CD4-positive, alpha-beta T cell (primary cell): ENCODE measurements around the gene MYO5A. TPM values are rescaled to one million over a fixed set of nuclear protein-coding genes. Genes with fewer than 3 reads are reported as not detected.
A peak's percentile ranks its signal among the peaks of the same experiment; 100 is the strongest.
"Not testable (repeated sequence)": the region's sequence is repeated elsewhere in the genome, so short reads cannot be mapped to it uniquely, and the experiment has no call there.

Experiments used
- ATAC-seq: fragments of 200-7000 bp; cut with Tn5 transposase; one replicate; pipeline ENCODE4 v1.10.0; 2022; ENCODE audit warnings: mild to moderate bottlenecking; ENCODE audit not compliant: poor library complexity
- CTCF ChIA-PET: fragments of 350-600 bp; sonication (Branson Sonifier 250); formaldehyde crosslinking; loops from one replicate; lab custom pipeline; 2021; ENCODE audit warnings: antibody characterized with exemption, inconsistent platforms; lab: Charles Lee
- POLR2A ChIA-PET: fragments of 350-600 bp; sonication (Branson Sonifier 250); formaldehyde crosslinking; loops from one replicate; lab custom pipeline; 2021; ENCODE audit warnings: antibody characterized with exemption, inconsistent platforms; lab: Charles Lee
- DNase-seq, 14 experiments: peaks; one replicate each; pipeline ENCODE4 v3.0.0-alpha.2; 2013 to 2020; ENCODE audit warnings: mixed read lengths in 2 of 14
- H3K27ac ChIP-seq, 2 donors: one replicate each; pipeline versions ENCODE4 v1.5.1 to v1.7.0; 2013; ENCODE audit warnings: low read length in 2 of 2, low read depth in 1 of 2, mild to moderate bottlenecking in 1 of 2
- H3K27me3 ChIP-seq, 2 experiments: 1 replicate in 1 of 2; 2 replicates in 1 of 2; pipeline versions ENCODE4 v1.6.1 to v1.7.0; 2013; ENCODE audit warnings: low read length in 2 of 2, control low read depth in 1 of 2, mild to moderate bottlenecking in 1 of 2, moderate library complexity in 1 of 2; ENCODE audit not compliant: insufficient read depth in 2 of 2, control insufficient read depth in 1 of 2
- H3K36me3 ChIP-seq: one replicate; pipeline ENCODE4 v1.6.1; 2013; ENCODE audit warnings: low read length, control low read depth; ENCODE audit not compliant: insufficient read depth
- H3K4me1 ChIP-seq: one replicate; pipeline ENCODE4 v1.6.1; 2013; ENCODE audit warnings: low read length, control low read depth; ENCODE audit not compliant: insufficient read depth
- H3K4me3 ChIP-seq: one replicate; pipeline ENCODE4 v1.5.1; 2013; ENCODE audit warnings: mild to moderate bottlenecking, low read length, moderate library complexity
- H3K9me3 ChIP-seq, 2 experiments: 1 replicate in 1 of 2; 2 replicates in 1 of 2; pipeline versions ENCODE4 v1.6.1 to v1.7.0; 2013; ENCODE audit warnings: low read length in 2 of 2, mild to moderate bottlenecking in 2 of 2, control low read depth in 1 of 2, moderate library complexity in 1 of 2; ENCODE audit not compliant: control insufficient read depth in 1 of 2, insufficient read depth in 1 of 2
- H3K27ac Mint-ChIP-seq: one replicate; pipeline ENCODE4 v1.8.0; 2020; ENCODE audit warnings: mixed read lengths
- H3K27me3 Mint-ChIP-seq: one replicate; pipeline ENCODE4 v1.8.0; 2021; ENCODE audit warnings: mixed read lengths
- H3K36me3 Mint-ChIP-seq: one replicate; pipeline ENCODE4 v1.8.0; 2021; ENCODE audit warnings: low read depth, mixed read lengths
- H3K4me1 Mint-ChIP-seq: one replicate; pipeline ENCODE4 v1.8.0; 2021; ENCODE audit warnings: low read depth, mixed read lengths
- H3K4me3 Mint-ChIP-seq: one replicate; pipeline ENCODE4 v1.8.0; 2020; ENCODE audit warnings: mild to moderate bottlenecking, mixed read lengths
- H3K9me3 Mint-ChIP-seq: one replicate; pipeline ENCODE4 v1.8.0; 2020; ENCODE audit warnings: mixed read lengths
- CTCF ChIP-seq: fragments of 200-600 bp; IDR thresholded peaks from one replicate; pipeline ENCODE4 v1.8.0; 2022; ENCODE audit warnings: antibody characterized with exemption, mild to moderate bottlenecking
- intact Hi-C, 2 experiments: fragments of 100-400 bp; cut with DNase I in 1 of 2; cut with micrococcal nuclease in 1 of 2; formaldehyde crosslinking; loops; one replicate each; pipeline versions ENCODE4 v1.15.1 to v1.9.0; 2023 to 2025; cut with DNase I, micrococcal nuclease
- total RNA-seq, 174 experiments: library from RNA in 2 of 174; stranded (reverse) in 2 of 174; gene quantifications; one replicate each; pipeline ENCODE4 v1.2.3 and lab custom pipeline; 2021 to 2026

Gene MYO5A
- total RNA-seq, 2 experiments from 2014 or later = 25.5 TPM

GRCh38 chr15:52439470-52439869 lies 89.2 kb downstream of the MYO5A start:
- Histone ChIP-seq H3K27me3 (no peaks in the 10 kb centered on the region), H3K4me1 (peaks cover 12% of the 10 kb centered on the region), H3K27ac (no peak overlapping the region), H3K9me3 (no peaks in the 10 kb centered on the region), H3K36me3 (no peaks in the 10 kb centered on the region), H3K4me3 (no peak overlapping the region)
- H3K27ac Mint-ChIP-seq = no peak overlapping the region
- DNase-seq = no peak
- H3K4me1 Mint-ChIP-seq = peaks cover 46% of the 10 kb centered on the region
- H3K9me3 Mint-ChIP-seq = no peaks in the 10 kb centered on the region
- intact Hi-C loops = no loop called here
- ChIA-PET CTCF (no interaction called here), POLR2A (interaction anchor here (1.0 kb wide), 1 partner anchor 47 kb away, joined by 3 read pairs; no protein-coding TSS in a partner anchor)
- H3K4me3 Mint-ChIP-seq = no peak overlapping the region
- no peak for ATAC-seq
- no peaks in the 10 kb centered on the region for H3K27me3 Mint-ChIP-seq
- no peaks in the 10 kb centered on the region for H3K36me3 Mint-ChIP-seq
- no peak for TF ChIP-seq CTCF

- CTCF ChIA-PET, H3K9me3 Mint-ChIP-seq, H3K27me3 Mint-ChIP-seq, H3K4me3 ChIP-seq, H3K27ac Mint-ChIP-seq, H3K27me3 ChIP-seq, H3K27ac ChIP-seq, H3K9me3 ChIP-seq, intact Hi-C loops, ATAC-seq, H3K4me3 Mint-ChIP-seq, DNase-seq, H3K36me3 ChIP-seq, H3K36me3 Mint-ChIP-seq: not testable (repeated sequence)
- POLR2A ChIA-PET = interaction anchor here (1.0 kb wide), 1 partner anchor 48 kb away, joined by 3 read pairs; no protein-coding TSS in a partner anchor
- H3K4me1 Mint-ChIP-seq = peaks cover 46% of the 10 kb centered on the region
- H3K4me1 ChIP-seq = peaks cover 12% of the 10 kb centered on the region
Measured at GRCh38 chr15:52439042-52439441, 89.6 kb downstream of the MYO5A start.

GRCh38 chr15:52438047-52438446 lies 90.6 kb downstream of the MYO5A start:
- POLR2A ChIA-PET = no interaction called here
- CTCF ChIA-PET = no interaction called here
- peaks cover 46% of the 10 kb centered on the region for H3K4me1 Mint-ChIP-seq

More at GRCh38 chr15:52438047-52438446, 90.6 kb downstream of the MYO5A start:
- peak in 2 of 14 experiments; percentile 15 to 23 for DNase-seq
- no peaks in the 10 kb centered on the region for H3K27me3 ChIP-seq
- H3K27ac ChIP-seq = no peak overlapping the region
- H3K27ac Mint-ChIP-seq = no peak overlapping the region
- H3K36me3 ChIP-seq = no peaks in the 10 kb centered on the region
- H3K4me3 Mint-ChIP-seq = no peak overlapping the region
- H3K36me3 Mint-ChIP-seq = no peaks in the 10 kb centered on the region
- ATAC-seq = no peak
- peaks cover 12% of the 10 kb centered on the region for H3K4me1 ChIP-seq
- TF ChIP-seq CTCF = no peak
- no peak overlapping the region for H3K4me3 ChIP-seq
- no peaks in the 10 kb centered on the region for H3K9me3 ChIP-seq
- no peaks in the 10 kb centered on the region for H3K9me3 Mint-ChIP-seq
- no peaks in the 10 kb centered on the region for H3K27me3 Mint-ChIP-seq
- intact Hi-C loops = no loop called here
